SK-MEL-5 (cell line): ENCODE measurements around the gene MAN1A1. TPM values are rescaled to one million over a fixed set of nuclear protein-coding genes. Genes with fewer than 3 reads are reported as not detected.

ENCODE experiments used
- DNase-seq: peaks from one replicate; pipeline ENCODE4 v3.0.0-alpha.2; 2016; ENCODE audit warnings: low read depth, low spot score
- in situ Hi-C: cut with HindIII; loops from 2 replicates; pipeline ENCODE4 v1.10.0; 2016; ENCODE audit warnings: low sequenced_read_pairs, high pct_unique_total_duplicates, low pct_unique_long_range_greater_than_20kb
- total RNA-seq: library from RNA; depleted of rRNA; stranded (reverse); fragments of >200 nt; shearing (Covaris generic); gene quantifications from 2 replicates; pipeline ENCODE4 v1.2.3, GENCODE V29; 2014

Gene MAN1A1
- total RNA-seq, 1 experiment from 2014 or later = 1.3 TPM

DNA sequence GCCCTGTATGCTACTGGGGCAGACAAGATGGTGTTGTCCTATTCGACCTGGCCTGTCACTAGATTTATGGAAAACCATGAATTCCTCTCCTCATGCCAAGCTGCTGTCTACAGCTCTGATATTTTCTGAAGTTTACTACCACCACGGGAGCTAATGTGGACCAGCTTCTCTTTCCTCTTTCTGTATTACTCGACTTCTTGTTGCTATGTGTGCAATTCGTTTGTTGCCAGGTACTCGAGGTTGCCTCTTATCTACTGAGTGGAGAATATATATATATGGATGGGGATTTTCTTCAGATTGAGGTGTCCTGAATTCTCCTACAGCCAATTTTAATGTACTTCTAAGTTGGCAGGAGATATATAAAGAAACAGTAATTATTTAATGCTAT, 34.7 kb downstream of the MAN1A1 start:
- DNase-seq = no peak
- in situ Hi-C loops = no loop called here

DNA sequence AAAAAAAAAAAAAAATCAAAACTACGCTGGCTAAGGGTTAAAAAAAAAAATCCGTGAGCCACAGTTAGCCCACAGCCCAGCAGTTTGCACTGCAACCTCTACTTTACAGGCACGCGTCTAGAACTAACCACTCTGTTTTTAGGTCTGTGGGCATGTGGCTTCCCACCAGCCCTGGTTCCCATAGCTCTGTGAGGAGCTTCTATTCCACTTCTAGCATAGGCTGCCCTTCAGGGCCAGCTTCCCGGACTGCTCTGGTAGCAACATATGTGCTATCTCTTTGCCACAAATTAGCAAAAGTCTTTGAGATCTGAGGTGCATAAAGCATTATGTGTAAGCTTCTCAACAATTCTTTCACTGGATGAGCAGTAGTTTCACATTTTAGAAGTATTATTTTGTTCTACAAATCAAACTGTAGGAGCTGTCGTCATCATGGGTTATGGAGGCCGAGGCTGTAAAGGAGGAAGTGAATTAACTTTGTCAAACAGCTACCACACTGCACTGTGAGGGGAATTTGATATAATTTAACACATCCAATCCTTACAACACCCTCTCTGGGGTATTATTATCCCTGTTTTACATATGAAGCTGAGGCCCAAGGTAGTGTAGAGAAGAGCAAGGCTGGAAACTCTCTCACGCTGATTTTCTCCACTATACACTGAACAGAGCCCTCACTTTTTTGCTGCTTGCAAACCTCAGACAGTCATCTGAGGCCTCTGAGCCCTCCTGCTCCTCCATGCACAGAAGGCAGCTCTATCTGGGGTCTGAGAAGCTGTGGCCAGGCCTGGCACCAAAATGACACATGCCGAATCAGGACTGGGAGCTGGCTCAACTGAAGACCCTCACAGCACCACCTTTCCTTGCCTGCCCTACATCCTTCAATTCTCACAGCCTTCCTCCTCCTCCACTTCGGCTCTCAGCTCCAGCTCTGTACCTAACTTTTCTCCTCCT, 35.4 kb downstream of the MAN1A1 start:
- in situ Hi-C loops = no loop called here
- DNase-seq = no peak

DNA sequence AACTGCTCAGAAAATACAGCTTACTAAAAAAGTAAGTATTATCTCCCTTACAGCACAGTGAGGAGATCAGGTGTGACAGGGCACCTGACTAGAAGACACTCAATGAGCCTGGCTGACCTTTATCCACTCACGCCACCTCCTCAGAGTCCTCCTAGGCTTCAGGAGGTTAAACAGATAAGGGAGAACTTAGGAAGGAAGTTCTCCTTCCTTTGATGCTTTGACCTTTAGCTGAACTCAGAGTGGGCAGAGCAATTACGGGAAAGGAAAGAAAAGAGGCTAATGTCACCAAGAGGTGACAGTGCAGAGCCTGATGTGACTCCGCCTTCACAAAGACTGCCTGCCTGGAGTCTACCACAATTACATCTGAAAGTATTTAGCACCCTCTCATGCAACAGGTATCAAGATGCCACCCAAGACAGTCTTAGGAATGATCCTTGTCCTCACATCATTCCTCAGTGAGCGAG, 36.7 kb downstream of the MAN1A1 start:
- in situ Hi-C loops = no loop called here

DNA sequence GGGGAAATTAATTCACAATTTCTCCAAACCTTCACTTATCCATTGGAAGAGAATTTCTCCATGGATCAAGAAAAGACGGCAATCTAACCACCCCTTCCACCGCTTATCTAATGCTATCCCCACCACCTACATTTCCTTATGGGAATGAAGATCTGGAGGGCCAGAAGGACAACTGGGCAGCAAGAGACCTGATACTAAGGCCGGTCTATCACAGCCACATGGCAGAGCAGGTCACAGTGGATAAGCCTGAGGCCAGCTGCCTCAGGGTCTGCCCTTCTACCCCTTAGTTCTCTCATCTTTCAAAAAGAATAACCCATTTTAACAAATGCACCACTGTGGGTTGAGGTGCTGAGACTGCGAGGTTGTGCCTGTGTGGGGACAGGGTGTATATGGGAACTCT, 37.1 kb downstream of the MAN1A1 start:
- in situ Hi-C loops = no loop called here

More for the DNA sequence above, 36.7 kb downstream of the MAN1A1 start:
- no peak for DNase-seq

DNA sequence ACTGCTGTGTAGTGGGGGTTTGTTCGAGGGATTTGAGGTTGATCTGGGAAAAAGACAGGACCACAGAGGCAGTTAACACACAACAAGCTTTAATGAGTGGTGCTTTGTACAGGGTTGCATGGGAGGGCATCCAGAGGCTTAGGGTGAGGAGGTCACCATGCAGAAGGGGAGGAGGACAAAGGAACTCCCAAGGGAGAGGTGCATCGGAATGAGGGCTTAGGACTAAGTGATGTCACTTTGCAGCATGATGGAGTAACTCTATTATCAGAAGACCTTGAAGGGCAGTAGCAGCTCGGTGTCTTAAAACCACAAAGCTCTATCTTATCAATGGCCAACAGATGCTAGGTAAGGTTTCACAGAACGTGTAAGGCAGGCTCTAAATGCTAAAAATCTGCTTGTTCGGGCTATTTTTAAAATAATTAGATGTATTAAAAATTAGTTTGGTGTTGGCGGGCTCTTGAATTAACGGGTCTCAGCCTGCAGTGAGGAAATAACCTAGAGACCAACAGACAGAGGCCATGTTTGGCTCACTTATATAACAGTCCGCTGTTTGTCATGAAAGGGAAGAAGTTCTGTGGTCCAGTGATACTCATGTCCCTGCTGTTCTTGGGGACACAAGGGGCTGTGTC, 37.9 kb downstream of the MAN1A1 start:
- DNase-seq = no peak
- in situ Hi-C loops = no loop called here

More for the DNA sequence above, 37.1 kb downstream of the MAN1A1 start:
- DNase-seq = no peak

DNA sequence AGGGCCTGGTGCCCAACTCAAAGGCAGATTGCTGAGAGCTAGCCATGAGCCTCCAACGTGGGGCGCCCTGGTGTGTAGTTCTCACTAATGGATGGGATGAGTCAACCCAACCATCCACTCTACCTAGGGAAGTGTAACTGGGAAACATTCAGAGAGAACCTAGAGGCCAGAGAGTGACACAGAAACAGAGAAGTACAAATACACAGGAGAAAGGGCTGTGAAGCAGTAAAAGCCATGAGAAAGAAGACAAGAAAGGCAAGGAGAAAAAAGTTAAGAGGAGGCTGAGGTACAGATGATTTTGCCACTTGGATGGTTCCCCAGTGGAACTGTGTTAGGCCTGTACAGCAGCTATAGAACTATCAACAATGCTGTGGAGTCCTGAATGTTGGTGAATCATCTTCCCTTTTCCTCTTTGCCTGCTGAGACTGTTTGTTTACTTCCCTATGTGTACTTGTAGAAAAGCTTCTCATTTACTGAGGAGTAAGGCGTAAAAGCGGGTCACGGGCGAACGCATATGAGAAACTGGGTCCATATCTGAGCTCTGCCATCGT, 39.0 kb downstream of the MAN1A1 start:
- DNase-seq = no peak
- in situ Hi-C loops = no loop called here

DNA sequence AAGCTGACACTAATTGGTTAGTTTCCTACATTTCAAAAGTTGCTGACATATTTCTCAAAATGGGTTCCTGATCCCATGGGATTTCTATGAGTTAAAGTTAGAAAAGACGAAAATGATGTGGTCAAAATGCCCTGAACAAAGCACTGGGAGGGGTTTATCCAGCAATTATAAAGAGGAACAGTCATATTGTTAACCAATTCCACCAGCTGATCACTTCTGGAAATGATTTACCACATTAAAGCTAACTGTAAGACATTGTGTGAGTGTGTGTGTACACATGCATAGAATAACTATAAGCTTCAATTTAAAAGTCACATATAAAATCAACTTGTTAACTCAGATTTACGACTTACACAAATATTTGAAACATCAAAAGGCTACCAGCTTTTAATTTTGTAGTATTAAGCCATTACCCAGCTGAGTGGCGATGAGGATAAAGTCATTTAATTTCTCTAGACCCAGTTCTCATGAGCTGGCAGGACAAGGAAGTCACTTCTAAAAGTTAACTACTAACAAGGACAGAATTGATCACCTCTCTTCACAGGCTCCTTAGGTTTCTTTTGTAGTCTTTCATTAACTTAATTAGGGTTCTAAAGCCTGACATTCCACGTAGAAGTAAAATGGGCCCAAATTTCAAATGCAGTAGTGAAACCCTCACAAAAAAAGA, 40.4 kb downstream of the MAN1A1 start:
- in situ Hi-C loops = no loop called here
- DNase-seq = no peak

DNA sequence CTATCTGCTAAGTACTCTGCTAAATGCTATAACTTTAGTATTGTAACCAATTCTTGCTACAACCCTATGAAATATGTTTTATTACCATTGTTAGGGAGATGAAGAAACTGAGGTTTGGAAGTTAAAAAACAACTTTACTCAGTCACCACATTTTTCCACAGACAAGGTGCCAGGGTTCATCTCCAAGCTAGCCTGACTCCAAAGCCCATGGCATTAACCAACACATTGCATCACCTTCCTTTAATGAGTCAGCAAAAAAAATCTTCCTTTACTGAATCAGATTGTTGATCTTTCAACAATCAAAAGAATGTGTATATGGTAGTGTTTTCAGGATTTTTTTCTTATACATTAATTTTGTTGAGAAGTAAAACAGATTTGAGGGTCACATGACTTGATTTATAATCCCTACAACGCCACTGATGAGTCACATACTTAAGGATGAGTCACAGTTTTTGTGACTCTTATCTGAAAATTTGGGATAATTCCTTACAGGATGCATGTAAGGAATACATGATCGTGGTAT, 41.5 kb downstream of the MAN1A1 start:
- in situ Hi-C loops = no loop called here
- DNase-seq = peak; percentile 2

DNA sequence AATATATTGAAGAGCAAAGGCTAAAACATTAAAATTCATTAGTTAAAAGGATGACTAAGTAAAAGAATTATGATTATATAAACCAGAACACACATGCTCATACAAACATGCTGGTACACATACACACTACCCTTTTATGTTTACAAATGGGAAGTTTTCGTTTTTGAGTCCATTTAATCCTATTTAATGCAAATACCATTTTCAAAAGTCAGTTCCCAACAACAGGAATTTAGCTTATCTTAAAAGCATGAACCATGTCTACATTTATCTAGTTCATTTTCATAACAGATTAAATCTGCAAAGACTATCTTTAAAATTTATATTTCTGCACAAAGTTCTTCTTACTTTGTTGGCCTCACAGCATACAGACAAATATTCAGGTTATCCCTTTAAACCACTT, 42.5 kb downstream of the MAN1A1 start:
- no peak for DNase-seq
- in situ Hi-C loops = no loop called here

DNA sequence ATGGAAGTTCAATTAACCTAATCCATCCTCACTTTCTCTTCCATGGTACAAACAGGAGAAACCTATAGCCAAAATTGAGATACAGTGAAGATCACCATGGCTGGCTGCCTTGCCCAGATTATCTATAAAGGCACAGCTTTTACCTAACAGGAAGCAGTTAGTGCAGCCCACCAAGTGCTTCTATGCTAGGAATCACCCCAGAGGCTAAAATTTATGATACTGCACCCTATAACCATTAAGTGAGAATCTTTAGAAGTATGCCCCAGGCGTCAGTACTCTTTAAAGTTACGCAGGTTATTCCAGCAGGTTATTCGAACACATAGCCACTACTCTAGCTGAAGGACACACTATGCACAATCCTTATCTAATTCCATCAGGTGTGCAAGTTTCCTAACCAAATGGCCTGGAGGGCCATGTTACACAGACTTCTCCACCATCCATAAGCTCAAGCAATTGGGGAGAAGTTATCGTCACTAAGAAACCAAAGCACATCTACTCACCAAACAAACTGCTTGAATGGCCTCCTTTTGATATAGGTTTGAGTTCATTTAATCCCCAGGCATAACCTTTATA, 43.1 kb downstream of the MAN1A1 start:
- no peak for DNase-seq
- in situ Hi-C loops = no loop called here

DNA sequence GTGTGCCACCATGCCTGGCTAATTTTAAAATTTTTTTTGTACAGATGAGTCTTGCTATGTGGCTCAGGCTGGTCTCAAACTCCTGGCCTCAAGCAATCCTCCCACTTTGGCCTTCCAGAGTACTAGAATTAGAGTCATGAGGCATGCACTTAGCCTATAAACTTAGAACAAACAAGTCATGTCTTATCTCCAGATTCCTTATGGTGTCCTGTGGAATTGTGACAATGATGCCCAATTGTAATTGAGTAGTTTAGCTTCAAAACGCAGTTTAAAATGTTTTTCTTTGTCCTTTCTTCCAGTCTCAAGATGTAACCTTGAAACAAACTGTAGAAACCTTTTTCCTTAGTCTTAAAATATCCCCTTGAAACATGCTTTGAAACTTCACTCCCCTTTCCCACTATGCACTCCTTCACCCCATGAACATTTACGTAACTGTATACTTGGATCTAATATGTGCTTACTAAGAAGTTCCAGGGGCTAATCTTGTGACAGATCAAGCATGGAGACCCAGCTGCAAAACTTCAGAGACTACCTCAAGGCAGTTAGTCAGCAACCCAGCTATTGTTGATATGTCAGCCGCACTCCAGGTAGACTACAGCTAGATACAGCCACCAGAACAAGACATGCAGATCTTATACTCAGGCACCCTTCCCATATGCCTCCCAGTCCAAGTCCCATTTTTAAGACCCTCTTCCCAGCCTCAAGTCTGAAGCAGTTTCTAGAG, 46.2 kb downstream of the MAN1A1 start:
- in situ Hi-C loops = no loop called here
- DNase-seq = no peak

DNA sequence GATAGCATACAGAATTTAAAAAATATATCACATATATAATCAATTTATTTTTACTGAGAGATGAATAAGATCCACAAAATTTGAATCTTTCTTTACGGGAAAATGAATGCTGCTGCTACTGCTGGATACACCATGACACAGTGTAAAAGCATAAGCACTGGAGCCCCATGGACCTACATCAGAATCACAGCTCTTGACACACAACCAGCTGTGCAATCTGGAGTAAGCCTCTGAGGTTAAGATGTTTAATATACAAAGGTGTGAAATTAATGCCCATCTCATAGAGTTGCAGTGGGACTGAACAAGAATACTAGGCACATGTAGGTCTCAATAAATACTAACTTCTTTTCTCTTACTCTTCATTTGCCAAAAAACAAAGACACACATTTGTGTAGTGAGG, 48.1 kb downstream of the MAN1A1 start:
- in situ Hi-C loops = no loop called here
- DNase-seq = no peak

DNA sequence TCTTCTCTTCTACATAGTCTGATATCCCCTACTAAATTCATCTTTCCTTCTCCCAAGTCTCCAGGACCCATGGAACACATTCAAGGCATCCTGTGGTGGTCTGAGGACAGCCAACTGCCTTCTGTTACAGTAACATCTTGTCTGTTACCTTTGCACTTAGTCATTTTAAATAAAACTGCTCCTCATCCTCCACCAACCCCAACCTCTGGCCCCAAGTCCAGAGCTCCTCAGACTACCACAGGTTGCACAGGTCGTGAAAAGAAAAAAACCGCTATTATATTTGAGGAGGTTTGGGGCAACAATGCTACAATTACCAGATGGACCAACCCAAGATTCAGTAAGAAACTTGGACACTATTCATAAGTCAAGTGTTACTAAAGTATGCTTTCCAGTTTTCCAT, 49.9 kb downstream of the MAN1A1 start:
- DNase-seq = no peak
- in situ Hi-C loops = no loop called here

DNA sequence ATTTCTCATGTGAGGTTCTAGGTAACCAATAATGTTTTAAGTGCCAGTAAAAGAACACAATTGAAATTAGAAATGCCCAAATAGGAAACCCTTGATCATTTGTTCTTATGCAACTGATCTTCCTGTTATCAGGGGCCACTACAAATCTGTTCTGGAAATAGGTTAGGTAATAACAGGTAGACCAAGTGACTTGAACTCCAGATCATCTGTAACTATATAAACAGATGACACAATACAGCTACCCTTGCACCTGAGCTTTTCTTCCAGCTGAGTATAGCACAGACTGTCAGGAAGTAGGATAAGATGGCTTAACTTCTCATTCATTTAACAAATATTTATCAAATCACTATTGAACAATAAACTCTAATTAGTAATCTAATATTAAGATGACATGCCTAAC, 52.5 kb downstream of the MAN1A1 start:
- DNase-seq = no peak
- in situ Hi-C loops = no loop called here

DNA sequence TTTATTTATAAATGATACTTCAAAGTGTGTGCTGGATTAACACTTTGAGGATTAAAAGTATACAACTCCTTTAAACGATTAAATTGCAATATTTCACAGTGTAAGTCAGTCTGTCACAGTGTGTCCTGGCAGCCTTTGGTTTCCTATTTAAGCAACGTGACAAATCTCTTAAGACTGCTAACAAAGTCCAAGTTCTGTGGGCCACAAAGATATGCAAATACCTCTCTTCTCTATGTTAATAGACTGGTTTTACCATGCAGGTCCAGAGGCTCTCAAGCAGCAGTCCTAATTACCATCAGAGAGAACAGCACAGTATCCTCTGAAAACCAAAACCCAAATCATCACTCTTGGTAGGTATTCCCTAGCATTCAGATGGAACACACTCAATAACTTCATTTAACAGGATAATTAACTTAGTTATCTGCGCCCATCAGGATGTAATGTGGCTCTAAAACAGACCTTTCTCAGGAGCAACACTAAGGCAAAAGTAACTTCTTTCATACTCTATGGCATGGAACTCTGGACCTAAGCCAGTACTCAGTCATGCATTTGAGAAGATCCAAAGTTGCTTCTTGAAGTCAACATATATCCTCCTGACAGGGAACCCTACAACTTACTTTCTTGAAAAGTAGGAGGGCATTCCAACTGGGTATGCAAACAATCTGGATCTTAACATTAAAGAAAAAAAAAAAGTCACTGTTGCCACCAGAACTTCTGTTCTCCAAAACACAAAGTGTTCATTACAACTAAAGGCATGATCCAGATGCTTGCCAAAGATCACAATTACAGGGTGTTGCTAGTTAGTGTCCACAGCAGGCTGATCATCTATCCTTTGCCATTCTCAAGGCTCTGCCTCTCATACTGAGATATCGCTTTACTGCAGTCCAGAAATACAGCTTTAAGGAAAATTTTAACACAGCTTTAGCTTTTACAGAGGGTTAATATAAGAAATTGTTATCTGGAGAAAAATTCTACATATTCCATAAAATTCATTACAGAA, 53.2 kb downstream of the MAN1A1 start:
- no peak for DNase-seq
- in situ Hi-C loops = no loop called here

DNA sequence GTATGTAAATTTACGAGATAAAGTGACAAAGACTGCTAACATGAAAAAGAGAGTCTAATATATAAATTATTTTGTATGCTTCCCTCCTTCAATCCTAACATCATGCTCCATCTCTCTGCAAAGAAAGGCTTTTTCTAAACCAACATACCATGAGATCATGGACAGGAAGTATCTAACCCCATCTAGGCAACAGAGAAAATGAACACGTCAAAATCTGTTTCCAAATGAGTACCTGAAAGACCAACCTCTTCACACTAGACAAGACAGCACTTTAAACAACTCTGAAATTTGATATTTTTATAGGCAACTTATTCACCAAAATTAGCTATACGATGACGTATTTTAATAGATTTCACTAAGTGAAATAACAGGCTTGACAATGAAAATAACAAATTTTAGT, 54.6 kb downstream of the MAN1A1 start:
- no peak for DNase-seq
- in situ Hi-C loops = no loop called here
